ENCODE results near the gene GTF2E1. TPM values are rescaled to one million over a fixed set of nuclear protein-coding genes. Genes with fewer than 3 reads are reported as not detected.

Gene GTF2E1
- 27.0 and 32.4 TPM in 2 replicates for total RNA-seq

GRCh38 chr3:120742198-120742848 lies at the start of gene GTF2E1, which contains the start of gene RABL3:
Gene GTF2E1, plus strand, starts transcription at chr3:120742744. Its CDS starts 7,809 bp downstream, at chr3:120750553.
Gene RABL3, minus strand, starts transcription at chr3:120742516. Its CDS starts 9 bp downstream, at chr3:120742507.

Other genes with a start within 250 kb of the GTF2E1 start
- 18.4 and 46.0 TPM in 2 replicates for gene NDUFB4, start 146.4 kb upstream of the GTF2E1 start, total RNA-seq
- gene HGD, start 60.5 kb upstream of the GTF2E1 start, total RNA-seq, result 2.1 and 3.0 TPM in 2 replicates
- gene RABL3, start 228 bp upstream of the GTF2E1 start, total RNA-seq, result 27.9 and 36.6 TPM in 2 replicates
- 2.1 and 2.7 TPM in 2 replicates for gene STXBP5L, start 165.5 kb downstream of the GTF2E1 start, total RNA-seq

Data from smooth muscle cell of the umbilical artery (primary cell).